ENCODE results near the gene ELF5.

The ELF5 gene

DNA sequence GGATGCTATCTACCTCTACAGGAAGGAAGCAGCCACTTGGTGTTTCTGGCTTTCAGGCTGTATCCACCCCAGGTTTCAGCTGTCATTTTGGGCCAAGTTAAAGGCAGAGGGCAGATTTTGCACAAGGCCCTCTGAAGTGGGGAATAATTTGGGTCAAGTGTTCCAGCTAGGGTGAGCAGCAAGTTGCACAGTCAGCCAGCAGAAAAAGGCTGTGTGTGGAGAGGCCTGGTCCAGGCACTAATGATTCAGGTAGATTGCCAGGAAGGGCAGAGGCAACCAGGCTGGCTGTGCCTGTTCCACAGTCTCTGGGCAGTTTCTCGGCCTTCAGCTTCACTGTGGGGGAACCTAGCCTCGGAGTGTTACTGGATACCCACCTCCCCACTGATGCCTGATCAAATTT is 8.6 kb upstream of the ELF5 start:
- DNase-seq (ENCODE audit: low read depth in 2 of 2), result no peak

DNA sequence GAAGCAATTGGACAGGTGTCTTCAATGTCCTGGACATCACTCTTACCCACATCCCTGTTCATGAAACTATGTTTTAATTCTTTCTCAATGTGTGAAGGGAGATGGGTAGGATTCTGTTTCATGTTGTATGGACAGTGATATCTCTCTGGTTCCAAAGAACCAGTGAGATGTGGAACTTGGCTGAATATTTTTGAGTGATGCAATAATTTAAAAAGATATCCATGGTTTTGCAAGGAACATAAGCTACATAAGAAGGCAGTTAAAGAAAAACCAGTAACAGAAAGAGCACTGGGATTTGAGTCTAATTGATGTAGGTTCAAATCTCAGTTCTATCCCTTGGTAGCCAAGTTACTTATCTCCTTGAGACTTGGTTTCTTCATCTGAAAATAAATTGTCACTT is 7.7 kb upstream of the ELF5 start:
- no peak for DNase-seq (ENCODE audit: low read depth in 2 of 2)

DNA sequence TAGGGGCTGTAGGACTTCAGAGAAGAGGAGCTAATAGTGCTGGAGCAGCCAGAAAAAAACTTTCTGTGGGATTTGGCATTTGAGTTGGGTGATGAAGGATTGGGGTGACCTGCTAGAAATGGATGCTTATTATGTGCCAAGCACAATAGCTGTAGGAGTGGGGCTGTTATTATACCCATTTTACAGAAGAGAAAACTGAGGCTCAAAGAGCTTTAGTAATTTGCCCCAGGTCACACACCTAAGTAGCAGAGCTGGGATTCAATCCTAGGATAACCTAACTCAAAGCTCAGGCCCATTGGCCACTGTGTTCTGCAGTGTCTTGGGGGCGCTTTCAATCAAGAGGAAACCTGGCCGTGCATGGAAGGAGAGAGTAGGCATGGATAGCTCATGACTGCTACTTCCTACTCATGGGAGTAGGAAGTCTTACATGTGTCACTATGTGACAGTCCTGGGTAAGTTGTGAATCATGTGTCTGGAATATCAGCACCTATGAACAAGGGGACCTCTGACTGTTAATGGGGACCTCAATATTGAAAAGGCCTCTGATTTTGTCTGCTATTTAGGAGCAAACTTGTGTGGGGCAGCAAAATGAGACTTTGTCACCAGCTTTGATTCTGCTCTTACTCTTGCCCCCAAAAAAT is 6.1 kb upstream of the ELF5 start:
- no peak for DNase-seq (ENCODE audit: low read depth in 2 of 2)

DNA sequence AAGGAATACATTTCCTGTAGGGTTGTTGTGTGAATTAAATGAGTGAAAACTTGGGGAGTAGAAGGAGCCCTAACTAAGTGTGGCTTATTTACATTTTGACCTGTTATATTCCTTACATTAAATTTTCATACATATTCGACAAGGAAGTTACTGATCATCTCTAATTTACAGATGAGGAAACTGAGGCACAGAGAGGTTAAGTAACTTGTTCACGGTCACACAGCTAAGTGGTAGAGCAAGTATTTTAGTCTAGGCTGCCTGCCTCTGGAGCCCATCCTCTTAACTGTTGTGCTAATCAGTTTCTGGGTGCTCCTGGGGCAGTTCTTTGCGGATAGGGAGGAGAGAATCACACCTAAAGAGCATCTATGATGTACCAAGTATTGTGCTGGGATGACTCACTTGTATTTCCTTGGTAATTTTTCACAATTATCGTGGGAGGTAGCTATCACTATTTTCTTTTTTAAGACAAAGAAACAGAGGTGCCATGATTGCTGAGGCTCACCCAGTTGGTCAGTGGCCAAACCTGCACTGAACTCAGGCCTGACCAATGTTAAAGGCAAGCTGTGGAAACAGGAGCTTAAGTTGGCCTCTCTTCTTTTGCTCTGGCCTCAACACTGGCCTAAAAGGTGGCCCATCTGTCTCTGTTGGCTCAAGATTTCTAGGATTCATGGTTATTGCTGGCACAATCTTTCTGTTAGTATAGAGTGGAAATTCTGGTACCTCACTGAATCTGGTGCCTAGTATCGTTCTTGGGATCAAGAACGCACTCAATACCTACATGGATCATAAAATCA is 2.9 kb upstream of the ELF5 start:
- no peak for DNase-seq (ENCODE audit: low read depth in 2 of 2)

DNA sequence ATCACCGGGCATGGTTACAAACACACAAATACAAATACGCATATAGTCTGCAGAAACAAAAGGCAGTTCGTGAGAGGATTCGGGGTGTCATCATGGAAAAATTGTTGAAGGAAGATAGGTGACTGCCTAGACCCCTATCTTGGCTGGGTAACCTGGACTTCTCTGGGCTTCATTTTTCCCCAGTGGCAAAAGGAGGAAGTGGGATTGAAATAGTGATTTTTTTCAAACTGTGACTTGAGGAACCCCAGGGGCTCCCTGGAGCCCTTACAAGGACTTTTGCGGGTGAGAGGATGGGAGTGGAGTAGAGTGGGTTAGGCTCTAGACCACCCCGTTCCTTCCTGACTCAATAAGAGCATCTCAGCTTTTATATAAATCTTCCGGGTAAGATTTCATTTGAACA is 1.0 kb upstream of the ELF5 start:
- DNase-seq (ENCODE audit: low read depth in 2 of 2), result no peak

DNA sequence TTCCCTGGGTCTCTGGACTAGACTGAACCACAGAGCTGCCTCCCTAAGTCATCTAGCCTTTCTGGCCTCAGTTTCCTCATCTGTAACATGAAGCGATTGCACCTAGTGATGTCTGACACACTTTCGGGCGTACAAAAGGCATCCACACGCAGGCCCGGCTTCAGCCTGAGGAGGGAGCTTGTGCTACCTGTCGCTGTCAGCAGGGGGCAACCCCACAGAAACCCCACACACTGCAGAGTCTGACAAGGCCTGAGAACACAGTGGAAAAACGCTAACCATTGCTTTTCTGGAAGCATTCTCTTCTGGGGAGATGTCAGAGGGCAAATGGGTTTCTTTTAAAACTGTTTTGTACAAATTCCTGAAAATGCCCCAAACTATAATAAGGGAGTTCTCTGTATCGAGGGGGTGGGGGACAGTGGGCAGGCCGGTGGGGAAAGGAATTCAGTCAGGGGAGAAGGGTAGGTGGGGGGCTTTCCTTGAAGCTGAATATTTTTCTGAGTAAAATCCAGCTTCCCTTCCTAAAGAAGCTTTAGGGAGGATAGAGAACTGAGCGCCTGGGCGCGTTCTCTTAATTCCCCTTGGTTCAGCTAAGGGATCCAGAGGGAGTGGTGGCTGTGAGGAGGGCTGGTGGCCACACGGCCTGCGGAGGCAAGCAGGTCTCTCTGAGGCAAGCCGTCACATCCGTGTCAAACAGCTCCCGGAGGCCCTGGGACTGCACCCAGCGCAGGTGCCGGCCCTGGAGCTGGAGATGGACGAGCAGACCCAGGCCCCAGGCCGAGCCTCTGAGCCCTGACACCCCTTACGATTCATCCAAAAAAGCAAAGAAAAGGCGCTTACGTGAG is 533 bp downstream of the ELF5 start:
- DNase-seq (ENCODE audit: low read depth in 2 of 2), result peak; percentile 5 to 11

DNA sequence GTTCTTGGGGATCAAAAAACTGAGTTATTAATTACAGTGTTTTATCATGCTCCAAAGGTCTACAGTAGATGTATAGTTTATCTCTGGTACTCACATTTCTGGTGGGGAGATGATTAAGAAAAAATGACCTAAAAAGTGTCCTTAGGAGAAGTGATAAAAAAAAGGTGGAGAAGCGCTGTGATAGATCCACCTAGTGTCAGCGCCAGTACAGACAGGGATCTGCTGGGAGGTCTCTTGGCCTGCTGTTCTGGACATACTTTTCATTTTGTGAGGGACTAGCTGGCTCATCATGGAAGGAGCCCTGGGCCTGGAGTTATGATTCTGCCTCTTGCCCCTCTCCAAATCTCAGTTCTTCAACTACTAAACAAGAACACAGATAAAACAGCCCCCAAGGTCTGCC is 2.9 kb downstream of the ELF5 start:
- no peak for DNase-seq (ENCODE audit: low read depth in 2 of 2)

DNA sequence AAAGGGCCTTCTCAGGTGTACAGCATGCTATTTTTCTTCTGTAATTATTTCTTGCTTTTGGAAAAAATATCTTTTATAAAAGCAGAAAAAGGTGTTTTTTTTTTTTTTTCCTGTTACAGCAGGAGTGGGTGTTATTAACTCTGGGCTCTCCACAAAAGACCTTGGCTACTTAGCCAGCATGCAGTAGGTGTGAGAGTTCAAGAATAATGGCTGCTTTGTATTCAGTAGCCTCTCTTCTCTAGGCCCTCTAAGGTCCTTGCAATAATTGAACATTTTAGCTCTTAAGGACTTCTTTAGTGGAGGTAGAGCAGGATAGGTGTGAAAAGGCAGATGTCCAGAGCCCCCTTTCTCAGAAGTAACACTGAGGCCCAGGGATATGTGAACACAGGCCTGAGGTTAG is 3.4 kb downstream of the ELF5 start:
- DNase-seq (ENCODE audit: low read depth in 2 of 2), result no peak

DNA sequence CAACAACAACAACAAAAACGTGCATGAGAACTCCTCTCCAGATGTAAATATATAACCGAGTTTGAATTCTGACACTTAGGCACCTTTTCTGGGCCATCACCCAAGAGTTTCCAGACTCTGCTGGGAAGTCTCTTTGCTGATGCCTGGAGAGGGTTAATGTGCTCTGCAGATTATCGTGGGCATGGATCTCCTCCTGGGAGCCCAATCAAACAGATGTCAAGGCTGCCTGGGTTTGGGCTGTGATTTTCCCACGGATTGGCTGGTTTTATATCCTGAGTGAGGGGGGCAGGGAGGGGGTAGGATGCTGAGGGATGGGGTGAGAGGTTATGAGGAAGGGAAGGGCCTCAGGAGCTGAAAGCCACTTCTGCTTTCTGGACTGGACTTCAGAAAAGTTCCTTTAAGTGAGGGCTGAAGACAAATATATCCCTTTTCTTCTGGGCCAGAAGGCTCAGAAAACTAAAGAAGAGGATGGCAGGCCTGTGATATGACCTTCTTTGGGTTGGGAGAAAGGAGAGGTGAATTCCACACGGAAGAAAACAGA is 4.2 kb downstream of the ELF5 start:
- no peak for DNase-seq (ENCODE audit: low read depth in 2 of 2)

DNA sequence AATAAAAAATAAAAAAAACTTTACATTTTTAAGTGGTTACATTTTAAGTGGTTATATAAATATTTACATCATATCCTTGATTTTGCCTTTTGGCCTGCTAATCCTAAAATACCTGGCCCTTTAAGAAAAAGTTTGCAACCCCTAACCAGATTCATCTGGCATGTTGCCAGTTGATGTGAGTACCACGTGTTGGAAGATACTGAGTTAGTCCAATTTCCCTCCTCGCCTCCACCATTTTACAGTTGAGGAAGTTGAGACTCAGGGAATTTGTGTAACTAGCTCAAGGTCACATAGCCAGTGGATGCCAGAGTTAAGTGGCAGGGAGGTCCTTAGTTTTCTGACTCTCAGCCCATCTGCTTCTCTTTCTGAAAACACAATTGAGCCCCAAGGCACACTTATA is 5.1 kb downstream of the ELF5 start:
- no peak for DNase-seq (ENCODE audit: low read depth in 2 of 2)

DNA sequence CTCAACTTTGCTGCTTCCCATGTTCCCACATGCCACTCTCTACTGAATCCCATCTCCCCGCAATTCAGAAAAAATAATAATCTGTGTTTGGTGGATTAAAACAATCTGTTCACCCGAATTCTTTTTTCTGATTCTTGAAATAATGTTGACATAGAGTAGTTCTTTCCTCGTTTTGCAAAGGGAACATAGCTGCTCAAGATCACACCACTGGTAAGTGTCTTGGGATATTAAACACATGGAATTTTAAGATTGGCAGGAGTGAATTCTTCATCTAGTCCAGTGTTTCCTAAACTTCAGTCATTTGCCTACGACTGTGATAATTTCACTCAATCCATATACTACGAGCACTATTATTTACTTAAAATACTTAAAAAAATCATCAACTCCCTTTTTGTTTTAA is 6.0 kb downstream of the ELF5 start:
- DNase-seq (ENCODE audit: low read depth in 2 of 2), result no peak

DNA sequence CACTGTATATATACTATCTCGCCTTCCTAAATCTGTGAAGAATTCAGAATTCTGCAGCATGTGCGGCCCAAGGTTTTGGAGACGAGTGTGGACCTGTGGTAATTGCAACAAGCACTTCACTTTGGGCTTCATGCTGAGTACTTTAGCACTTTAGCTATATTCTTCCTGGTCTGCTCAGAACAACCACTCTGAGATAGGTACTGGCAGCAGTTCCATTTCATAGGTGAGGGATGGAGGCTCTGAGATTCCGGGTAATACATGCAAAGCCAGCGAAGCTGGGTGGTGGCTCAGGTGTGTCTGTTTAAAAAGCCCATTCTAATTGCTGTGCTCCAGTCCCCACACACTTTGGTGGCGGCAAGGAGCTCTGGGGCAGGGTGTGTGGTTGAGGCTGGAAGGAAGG is 6.4 kb downstream of the ELF5 start:
- DNase-seq (ENCODE audit: low read depth in 2 of 2), result no peak

DNA sequence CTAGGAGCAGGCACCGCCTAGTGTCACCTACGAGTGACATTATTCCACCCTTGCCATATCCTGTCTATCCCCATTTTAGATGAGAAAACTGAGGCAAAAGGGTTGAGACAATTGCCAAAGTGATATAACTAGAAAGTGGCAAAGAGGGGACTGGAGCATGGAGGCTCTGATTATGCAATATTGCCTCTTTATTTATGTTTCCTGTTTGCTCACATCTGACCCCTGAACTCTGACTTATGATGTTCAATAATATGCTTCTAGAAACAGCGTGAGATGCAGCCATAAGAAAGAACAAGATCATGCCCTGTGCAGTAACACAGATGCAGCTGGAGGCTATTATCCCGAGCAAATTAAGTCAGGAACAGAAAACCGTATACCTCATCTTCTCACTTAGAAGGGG is 7.7 kb downstream of the ELF5 start:
- no peak for DNase-seq (ENCODE audit: low read depth in 2 of 2)

DNA sequence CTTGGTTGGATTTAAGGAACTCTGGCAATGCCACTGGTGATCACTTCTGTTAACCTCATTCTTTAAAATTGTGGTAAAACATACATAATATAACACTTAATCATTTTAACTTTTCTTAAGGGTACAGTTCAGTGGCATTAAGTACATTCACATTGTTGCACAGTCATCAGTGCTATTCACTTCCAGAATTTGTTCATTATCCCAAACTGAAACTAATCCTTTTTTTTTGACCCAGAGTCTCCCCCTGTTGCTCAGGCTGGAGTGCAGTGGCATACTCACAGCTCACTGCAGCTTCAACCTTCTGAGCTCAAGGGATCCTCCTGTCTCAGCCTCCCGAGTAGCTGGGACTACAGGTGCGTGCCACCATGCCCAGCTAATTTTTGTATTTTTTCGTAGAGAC is 10.6 kb downstream of the ELF5 start:
- DNase-seq (ENCODE audit: low read depth in 2 of 2), result no peak

DNA sequence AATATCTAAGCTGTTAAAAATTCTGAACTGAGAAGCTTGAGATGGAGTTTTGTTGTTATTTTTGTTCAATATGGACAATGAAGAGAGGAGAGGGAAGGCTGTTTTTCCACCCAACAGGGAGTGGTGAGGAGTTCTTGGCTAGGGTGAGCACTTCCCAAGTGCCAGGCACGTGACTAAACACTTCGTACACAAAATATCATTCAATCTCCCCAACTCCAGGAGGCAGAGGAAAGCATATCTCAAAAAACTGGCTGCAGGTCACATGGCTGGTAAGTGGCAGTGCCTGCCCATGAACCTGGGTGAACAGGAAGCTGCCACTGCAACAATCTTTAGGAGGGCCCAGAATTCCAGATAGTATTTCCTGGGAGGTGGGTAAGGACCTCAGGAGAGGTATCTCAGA is 11.6 kb downstream of the ELF5 start:
- no peak for DNase-seq (ENCODE audit: low read depth in 2 of 2)

DNA sequence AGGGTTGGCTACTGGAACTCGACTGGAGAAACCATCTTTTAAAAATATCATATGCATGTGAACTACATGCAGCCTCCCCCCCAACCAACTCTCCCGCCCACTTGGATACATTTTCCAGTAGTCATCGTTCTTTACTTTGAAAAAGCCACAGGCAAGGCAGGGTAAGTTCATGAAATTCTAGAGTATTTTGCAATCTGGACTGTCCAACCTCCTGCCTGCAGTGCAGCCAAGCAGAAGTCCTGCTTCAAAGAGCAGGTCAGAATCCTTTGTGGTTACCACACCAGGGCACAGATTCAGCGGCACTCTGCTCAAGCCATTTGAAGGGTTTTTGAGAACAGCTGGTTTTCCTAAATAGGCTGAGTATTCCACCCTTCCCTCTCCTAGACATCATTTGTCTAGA is 12.1 kb downstream of the ELF5 start:
- peak; percentile 52 to 62 for DNase-seq (ENCODE audit: low read depth in 2 of 2)

DNA sequence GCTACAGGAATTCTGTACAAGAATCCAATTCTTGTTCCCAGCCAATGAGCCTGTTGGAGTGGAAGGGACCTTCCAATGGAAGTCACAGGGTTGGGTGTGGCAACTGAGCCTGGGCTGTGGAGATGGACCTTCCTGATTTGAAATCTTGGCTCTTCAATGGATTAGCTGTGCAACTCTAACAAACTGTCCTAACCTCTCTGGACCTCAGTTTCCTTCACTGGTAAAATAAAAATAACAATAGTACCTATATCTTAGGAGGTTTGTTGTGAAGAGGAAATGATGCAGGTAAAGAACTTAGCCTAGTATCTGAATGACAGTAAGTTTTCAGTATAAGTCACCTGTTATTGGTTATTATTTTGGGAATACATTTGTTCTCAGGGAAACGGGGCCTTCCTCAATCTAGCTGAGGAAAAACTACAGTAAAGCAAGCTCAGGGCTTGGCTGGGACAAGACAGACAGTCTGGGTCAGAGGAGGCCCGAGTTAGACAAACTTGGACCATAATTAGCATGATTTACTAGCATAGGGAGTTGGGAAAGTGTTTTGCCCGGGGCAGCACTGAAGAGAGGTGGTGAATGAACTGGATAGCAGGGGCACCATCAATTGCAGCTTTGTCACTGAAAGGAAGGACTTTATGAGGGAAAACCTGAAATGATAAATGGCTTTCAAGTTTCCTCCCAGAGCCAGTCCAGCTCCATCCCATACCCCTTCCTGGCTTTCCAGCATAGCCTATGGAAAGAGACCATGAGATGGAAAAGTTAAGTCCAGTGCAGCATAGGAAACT is 13.7 kb downstream of the ELF5 start:
- no peak for DNase-seq (ENCODE audit: low read depth in 2 of 2)

DNA sequence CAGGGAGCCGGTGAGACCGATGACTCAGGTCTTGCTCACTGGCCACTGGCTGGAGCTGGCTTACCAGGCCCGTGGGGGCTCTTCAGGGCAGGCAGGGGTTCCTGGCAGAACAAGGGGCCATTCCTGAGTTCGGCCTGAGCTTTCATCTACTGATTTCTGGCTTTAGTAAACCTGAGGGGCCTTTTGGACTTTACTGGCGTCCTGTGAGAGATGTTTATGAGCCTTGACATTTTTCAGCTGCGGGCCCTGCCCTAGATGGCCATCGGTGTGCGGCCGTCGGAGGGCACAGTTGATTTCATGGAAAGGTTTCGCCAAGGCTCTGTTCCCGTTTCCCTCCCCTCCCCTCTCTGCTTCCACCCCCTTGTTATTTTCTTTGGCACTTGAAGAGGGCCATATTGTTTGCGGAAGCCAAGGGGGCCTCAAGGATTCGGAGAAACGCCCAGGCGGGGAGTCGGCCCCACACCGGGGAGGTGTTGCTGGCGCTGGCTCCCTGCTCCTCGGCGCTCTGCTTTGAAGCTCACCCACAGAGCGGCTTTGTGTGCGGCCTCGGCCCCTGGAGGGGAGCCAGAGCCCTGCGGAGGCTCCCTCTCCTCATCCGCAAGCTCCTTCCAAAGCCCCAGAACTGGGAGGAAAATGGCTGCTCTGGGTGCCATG is 17.7 kb downstream of the ELF5 start:
- no peak for DNase-seq (ENCODE audit: low read depth in 2 of 2)

DNA sequence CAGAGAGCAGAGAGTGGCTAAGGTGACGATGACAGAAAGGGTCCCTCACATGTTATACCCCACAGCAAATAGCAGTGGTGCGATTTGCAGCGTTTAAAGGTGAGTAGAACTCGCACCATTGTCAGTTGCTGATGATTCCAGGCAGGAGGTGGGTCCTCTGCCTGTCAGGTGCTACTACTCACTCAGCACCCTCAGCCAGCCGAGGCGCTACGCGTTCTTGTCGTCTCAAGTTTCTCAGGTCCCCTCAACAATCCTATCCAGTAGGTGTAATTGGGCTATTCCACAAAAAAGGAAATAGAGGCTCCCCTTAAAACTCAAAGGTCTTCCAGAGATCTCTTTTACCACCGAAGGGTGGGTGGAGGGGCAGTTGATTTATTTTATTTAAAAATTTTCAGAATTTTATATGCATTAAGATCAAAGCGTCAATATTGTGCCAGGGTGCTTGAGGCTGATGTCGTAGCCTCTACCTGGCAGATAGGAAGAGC is 18.3 kb downstream of the ELF5 start:
- DNase-seq (ENCODE audit: low read depth in 2 of 2), result no peak

DNA sequence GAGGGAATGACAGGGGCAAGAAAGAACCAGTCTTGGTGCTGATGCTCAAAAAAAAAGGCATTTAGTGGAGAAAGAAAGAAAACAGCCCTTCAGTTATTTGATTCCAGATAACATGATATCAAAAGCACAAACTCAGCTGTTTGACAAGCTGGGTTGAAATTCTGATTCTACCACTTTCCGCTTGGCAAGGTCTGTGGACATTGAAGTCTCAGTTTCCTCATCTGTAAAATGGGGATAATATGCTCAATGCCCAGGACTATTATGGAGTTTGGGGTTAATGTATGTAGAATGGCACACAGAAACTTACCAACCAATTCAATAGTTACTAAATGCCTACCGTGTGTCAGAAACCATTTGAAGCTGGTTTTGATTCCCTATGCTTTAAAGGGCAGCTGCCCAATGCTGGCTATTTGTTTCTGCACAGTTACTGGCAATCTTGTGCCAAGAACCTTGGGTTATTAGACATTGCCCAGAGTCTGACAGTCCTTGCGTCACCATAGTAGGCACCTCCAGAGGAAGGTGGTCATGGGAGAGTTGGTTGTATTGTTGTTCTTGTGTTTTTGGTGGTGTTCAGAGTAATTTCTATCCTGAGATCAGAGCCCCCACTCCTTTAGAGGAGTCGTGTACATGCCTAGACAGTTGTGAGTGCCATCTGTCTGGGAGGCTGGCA is 19.5 kb downstream of the ELF5 start:
- DNase-seq (ENCODE audit: low read depth in 2 of 2), result no peak

DNA sequence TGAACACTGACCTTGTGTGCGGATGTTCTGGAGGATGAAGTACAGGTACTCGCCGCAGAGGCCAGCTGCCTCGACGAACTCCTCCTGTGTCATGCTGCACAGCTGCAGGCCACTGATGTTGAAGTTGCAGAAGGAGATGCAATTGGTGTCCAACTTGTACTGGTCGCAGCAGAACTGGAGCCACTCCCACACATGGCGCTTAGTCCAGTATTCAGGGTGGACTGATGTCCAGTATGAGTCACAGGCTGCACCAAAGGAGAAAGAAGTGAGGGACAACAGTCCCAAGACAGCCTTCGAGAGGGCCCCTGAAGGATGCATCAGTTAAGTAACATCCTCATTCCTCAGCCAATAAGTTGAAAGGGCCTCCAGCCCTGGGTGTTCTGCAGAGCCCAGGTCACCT is 20.1 kb downstream of the ELF5 start:
- no peak for DNase-seq (ENCODE audit: low read depth in 2 of 2)

Measured in fibroblast of skin of left biceps (primary cell).